Neural progenitor cell (in vitro differentiated cells): ENCODE data around the gene ARHGAP5. TPM values are rescaled to one million over a fixed set of nuclear protein-coding genes. Genes with fewer than 3 reads are reported as not detected.

Experiments used
- DNase-seq: peaks from one replicate; pipeline ENCODE4 v3.0.0-alpha.2; 2016; ENCODE audit warnings: low spot score
- H2AFZ ChIP-seq: fragments of 200-600 bp; sonication (generic); replicated peaks from 2 replicates; pipeline ENCODE4 v1.6.1; 2016; ENCODE audit warnings: antibody characterized with exemption
- H3F3A ChIP-seq: fragments of 200-600 bp; sonication (generic); 2 replicates; pipeline ENCODE4 v1.6.1; 2016; ENCODE audit warnings: antibody characterized with exemption, low read depth
- H3K27ac ChIP-seq: fragments of 200-600 bp; sonication (generic); 2 replicates; pipeline ENCODE4 v1.5.1; 2016; ENCODE audit warnings: mild to moderate bottlenecking
- H3K27me3 ChIP-seq: fragments of 200-600 bp; sonication (generic); 2 replicates; pipeline ENCODE4 v1.6.1; 2016; ENCODE audit warnings: mild to moderate bottlenecking, moderate library complexity
- H3K36me3 ChIP-seq: fragments of 200-600 bp; sonication (generic); 2 replicates; pipeline ENCODE4 v1.5.1; 2016
- H3K4me1 ChIP-seq: fragments of 200-600 bp; sonication (generic); 2 replicates; pipeline ENCODE4 v1.6.1; 2016; ENCODE audit warnings: mixed run types
- H3K4me2 ChIP-seq: fragments of 200-600 bp; sonication (generic); 2 replicates; pipeline ENCODE4 v1.6.1; 2016
- H3K4me3 ChIP-seq: fragments of 200-600 bp; sonication (generic); 2 replicates; pipeline ENCODE4 v1.5.1; 2016
- H3K79me2 ChIP-seq: fragments of 200-600 bp; sonication (generic); 2 replicates; pipeline ENCODE4 v1.6.1; 2016; ENCODE audit warnings: low read depth
- H3K9ac ChIP-seq: fragments of 200-600 bp; sonication (generic); 2 replicates; pipeline ENCODE4 v1.6.1; 2016
- H3K9me3 ChIP-seq: fragments of 200-600 bp; sonication (generic); 2 replicates; pipeline ENCODE4 v1.5.1; 2016; ENCODE audit warnings: low read depth
- H4K20me1 ChIP-seq: fragments of 200-600 bp; sonication (generic); 2 replicates; pipeline ENCODE4 v1.6.1; 2016; ENCODE audit warnings: low read depth
- H3K27ac Mint-ChIP-seq: 3 replicates; pipeline ENCODE4 v1.8.0; 2021; ENCODE audit warnings: mixed read lengths
- H3K27me3 Mint-ChIP-seq: 2 replicates; pipeline ENCODE4 v1.8.0; 2022; ENCODE audit warnings: low read depth, mild to moderate bottlenecking, inconsistent platforms, moderate library complexity, mixed read lengths; ENCODE audit not compliant: insufficient read depth
- H3K36me3 Mint-ChIP-seq: 3 replicates; pipeline ENCODE4 v1.8.0; 2021; ENCODE audit warnings: mixed read lengths
- H3K4me1 Mint-ChIP-seq: 3 replicates; pipeline ENCODE4 v1.8.0; 2021; ENCODE audit warnings: mixed read lengths
- H3K4me3 Mint-ChIP-seq: 3 replicates; pipeline ENCODE4 v1.8.0; 2021; ENCODE audit warnings: mild to moderate bottlenecking, moderate library complexity, mixed read lengths
- H3K9me3 Mint-ChIP-seq: 3 replicates; pipeline ENCODE4 v1.8.0; 2020; ENCODE audit warnings: mixed read lengths
- CTCF ChIP-seq: fragments of 200-600 bp; sonication (generic); IDR thresholded peaks from 2 replicates; pipeline ENCODE4 v1.5.1; 2017; ENCODE audit warnings: antibody characterized with exemption, mild to moderate bottlenecking
- EZH2 ChIP-seq: fragments of 200-600 bp; sonication (generic); IDR thresholded peaks from 2 replicates; pipeline ENCODE4 v1.6.1; 2017; ENCODE audit warnings: antibody characterized with exemption, mild to moderate bottlenecking, moderate library complexity
- EZH2phosphoT487 ChIP-seq: fragments of 200-600 bp; sonication (generic); IDR thresholded peaks from 2 replicates; pipeline ENCODE4 v1.6.1; 2017; ENCODE audit warnings: antibody characterized with exemption
- total RNA-seq: library from RNA; depleted of rRNA; stranded (reverse); fragments of >200 nt; gene quantifications from 2 replicates; pipeline ENCODE4 v1.2.3, GENCODE V29; 2015; ENCODE audit warnings: low replicate concordance

Gene ARHGAP5
- total RNA-seq, 1 donor from 2014 or later, result 202 TPM

GRCh38 chr14:32044454-32044853, 32.6 kb upstream of the ARHGAP5 start:
- no peaks in the 10 kb centered on the region for H3K4me1 ChIP-seq
- Mint-ChIP-seq H3K4me3 (no peak overlapping the region), H3K27me3 (no peaks in the 10 kb centered on the region), H3K27ac (no peak overlapping the region), H3K9me3 (no peaks in the 10 kb centered on the region), H3K36me3 (no peaks in the 10 kb centered on the region), H3K4me1 (no peaks in the 10 kb centered on the region)
- no peak for TF ChIP-seq EZH2phosphoT487
- no peak for TF ChIP-seq CTCF
- TF ChIP-seq EZH2, result no peak
- H4K20me1 ChIP-seq, result no peaks in the 10 kb centered on the region
- no peak overlapping the region for H3K4me2 ChIP-seq
- H2AFZ ChIP-seq, result no peak overlapping the region
- no peaks in the 10 kb centered on the region for H3F3A ChIP-seq
- H3K27ac ChIP-seq, result no peak overlapping the region
- no peaks in the 10 kb centered on the region for H3K27me3 ChIP-seq
- DNase-seq, result no peak
- H3K9ac ChIP-seq, result no peak overlapping the region
- no peaks in the 10 kb centered on the region for H3K9me3 ChIP-seq
- no peaks in the 10 kb centered on the region for H3K79me2 ChIP-seq
- no peaks in the 10 kb centered on the region for H3K36me3 ChIP-seq
- H3K4me3 ChIP-seq, result no peak overlapping the region

- H3K36me3 ChIP-seq, result no peaks in the 10 kb centered on the region
- no peak for TF ChIP-seq EZH2
- no peak for TF ChIP-seq CTCF
- no peak for TF ChIP-seq EZH2phosphoT487
- H3K9me3 ChIP-seq, result no peaks in the 10 kb centered on the region
- H3K27me3 ChIP-seq, result no peaks in the 10 kb centered on the region
- H3K4me3 Mint-ChIP-seq, result no peak overlapping the region
- no peaks in the 10 kb centered on the region for H3F3A ChIP-seq
- no peaks in the 10 kb centered on the region for H3K79me2 ChIP-seq
- DNase-seq, result no peak
- no peaks in the 10 kb centered on the region for H3K4me1 ChIP-seq
- no peaks in the 10 kb centered on the region for H4K20me1 ChIP-seq
- no peaks in the 10 kb centered on the region for H3K9me3 Mint-ChIP-seq
- H3K4me3 ChIP-seq, result no peak overlapping the region
- H2AFZ ChIP-seq, result no peak overlapping the region
- H3K4me1 Mint-ChIP-seq, result no peaks in the 10 kb centered on the region
- H3K36me3 Mint-ChIP-seq, result no peaks in the 10 kb centered on the region
- no peak overlapping the region for H3K27ac ChIP-seq
- H3K27me3 Mint-ChIP-seq, result no peaks in the 10 kb centered on the region
- H3K9ac ChIP-seq, result no peak overlapping the region
- no peak overlapping the region for H3K27ac Mint-ChIP-seq
- no peak overlapping the region for H3K4me2 ChIP-seq
Observed at GRCh38 chr14:32047791-32048190, 29.3 kb upstream of the ARHGAP5 start.

- Histone ChIP-seq H3K27ac (no peak overlapping the region), H3K4me2 (no peak overlapping the region), H3K27me3 (no peaks in the 10 kb centered on the region), H3K36me3 (no peaks in the 10 kb centered on the region), H3K9me3 (no peaks in the 10 kb centered on the region), H3K4me3 (no peak overlapping the region), H2AFZ (no peak overlapping the region), H4K20me1 (no peaks in the 10 kb centered on the region), H3K4me1 (no peaks in the 10 kb centered on the region), H3K9ac (no peak overlapping the region), H3F3A (no peaks in the 10 kb centered on the region), H3K79me2 (no peaks in the 10 kb centered on the region)
- H3K27ac Mint-ChIP-seq, result no peak overlapping the region
- no peaks in the 10 kb centered on the region for H3K36me3 Mint-ChIP-seq
- no peak for DNase-seq
- TF ChIP-seq CTCF (no peak), EZH2phosphoT487 (no peak), EZH2 (no peak)
- H3K4me3 Mint-ChIP-seq, result no peak overlapping the region
- peaks cover 3% of the 10 kb centered on the region for H3K9me3 Mint-ChIP-seq
- no peaks in the 10 kb centered on the region for H3K4me1 Mint-ChIP-seq
- H3K27me3 Mint-ChIP-seq, result no peaks in the 10 kb centered on the region
Observed at GRCh38 chr14:32049361-32050088, 27.6 kb upstream of the ARHGAP5 start.
